ENCODE measurements around the gene TRIM23.

DNA sequence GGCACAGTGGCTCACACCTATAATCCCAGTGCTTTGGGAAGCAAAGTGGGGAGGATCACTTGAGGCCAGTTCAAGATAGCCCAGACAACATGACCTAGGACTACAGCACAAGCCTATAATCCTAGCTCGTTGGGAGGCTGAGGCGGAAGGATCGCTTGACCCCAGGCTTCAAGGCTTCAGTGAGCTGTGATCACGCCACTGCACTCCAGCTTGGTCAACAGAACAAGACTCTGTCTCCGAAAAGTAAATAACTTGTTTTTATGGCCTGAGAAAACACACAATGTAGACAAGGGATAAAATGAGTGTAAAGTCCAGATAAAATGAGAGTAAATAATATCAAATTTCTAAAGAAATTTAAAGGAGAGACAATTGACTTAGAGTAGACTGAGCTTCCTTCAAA lies 27.0 kb upstream of the TRIM23 start:
- TF ChIP-seq, protein P1, sequence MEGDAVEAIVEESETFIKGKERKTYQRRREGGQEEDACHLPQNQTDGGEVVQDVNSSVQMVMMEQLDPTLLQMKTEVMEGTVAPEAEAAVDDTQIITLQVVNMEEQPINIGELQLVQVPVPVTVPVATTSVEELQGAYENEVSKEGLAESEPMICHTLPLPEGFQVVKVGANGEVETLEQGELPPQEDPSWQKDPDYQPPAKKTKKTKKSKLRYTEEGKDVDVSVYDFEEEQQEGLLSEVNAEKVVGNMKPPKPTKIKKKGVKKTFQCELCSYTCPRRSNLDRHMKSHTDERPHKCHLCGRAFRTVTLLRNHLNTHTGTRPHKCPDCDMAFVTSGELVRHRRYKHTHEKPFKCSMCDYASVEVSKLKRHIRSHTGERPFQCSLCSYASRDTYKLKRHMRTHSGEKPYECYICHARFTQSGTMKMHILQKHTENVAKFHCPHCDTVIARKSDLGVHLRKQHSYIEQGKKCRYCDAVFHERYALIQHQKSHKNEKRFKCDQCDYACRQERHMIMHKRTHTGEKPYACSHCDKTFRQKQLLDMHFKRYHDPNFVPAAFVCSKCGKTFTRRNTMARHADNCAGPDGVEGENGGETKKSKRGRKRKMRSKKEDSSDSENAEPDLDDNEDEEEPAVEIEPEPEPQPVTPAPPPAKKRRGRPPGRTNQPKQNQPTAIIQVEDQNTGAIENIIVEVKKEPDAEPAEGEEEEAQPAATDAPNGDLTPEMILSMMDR (IDR thresholded peaks at IDR 0.05): no peak
- no peak for TF ChIP-seq EZH2 (IDR thresholded peaks at IDR 0.05; ENCODE audit: borderline replicate concordance, insufficient read depth, low read depth, low read length, poor library complexity, severe bottlenecking)

Measured in B cell (primary cell).